Mammary epithelial cell (primary cell): ENCODE data around the gene SNX18.

Source experiments
- EZH2 ChIP-seq: IDR thresholded peaks from 2 replicates; pipeline ENCODE4 v1.6.1; 2012; ENCODE audit warnings: low read length, inconsistent platforms, borderline replicate concordance
- TF ChIP-seq, protein P1 (sequence below), 2 donors: IDR thresholded peaks in 1 of 2; conservative IDR thresholded peaks in 1 of 2; 2 replicates each; pipeline ENCODE4 v1.5.1; 2011 to 2012; ENCODE audit warnings: inconsistent platforms in 2 of 2, low read length in 2 of 2, mild to moderate bottlenecking in 2 of 2, control low read depth in 1 of 2, low read depth in 1 of 2; ENCODE audit not compliant: insufficient read depth in 1 of 2; ENCODE audit errors: extremely low read depth in 1 of 2

DNA sequence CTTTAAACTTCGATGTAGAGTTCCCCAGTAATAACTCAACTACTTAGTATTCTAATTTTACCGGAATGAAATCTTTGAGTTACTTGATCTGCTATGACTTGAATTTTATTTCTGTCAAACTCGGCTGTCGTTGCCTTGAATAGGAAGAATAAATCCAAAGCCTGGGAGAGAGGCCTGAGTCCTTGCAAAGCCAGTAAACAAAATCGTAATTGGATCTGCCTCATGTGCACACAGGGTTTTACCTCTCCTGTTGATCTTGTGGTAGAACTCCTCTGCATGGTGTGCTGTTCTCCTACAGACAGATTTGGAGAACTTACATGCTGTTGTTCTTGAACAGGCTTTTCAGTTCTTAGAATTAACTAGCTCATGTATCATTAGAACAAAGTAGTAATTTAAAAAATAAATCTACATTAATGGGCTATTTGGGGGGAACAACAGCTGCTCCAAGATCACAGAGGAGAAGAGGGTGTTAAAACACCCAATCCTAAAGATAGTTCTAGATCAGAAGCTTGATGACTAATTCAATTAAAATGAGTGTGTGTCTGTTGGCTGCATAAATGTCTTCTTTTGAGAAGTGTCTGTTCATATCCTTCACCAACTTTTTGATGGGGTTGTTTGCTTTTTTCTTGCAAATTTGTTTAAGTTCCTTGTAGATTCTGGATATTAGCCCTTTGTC, 33.2 kb upstream of the SNX18 start:
- TF ChIP-seq, protein P1, sequence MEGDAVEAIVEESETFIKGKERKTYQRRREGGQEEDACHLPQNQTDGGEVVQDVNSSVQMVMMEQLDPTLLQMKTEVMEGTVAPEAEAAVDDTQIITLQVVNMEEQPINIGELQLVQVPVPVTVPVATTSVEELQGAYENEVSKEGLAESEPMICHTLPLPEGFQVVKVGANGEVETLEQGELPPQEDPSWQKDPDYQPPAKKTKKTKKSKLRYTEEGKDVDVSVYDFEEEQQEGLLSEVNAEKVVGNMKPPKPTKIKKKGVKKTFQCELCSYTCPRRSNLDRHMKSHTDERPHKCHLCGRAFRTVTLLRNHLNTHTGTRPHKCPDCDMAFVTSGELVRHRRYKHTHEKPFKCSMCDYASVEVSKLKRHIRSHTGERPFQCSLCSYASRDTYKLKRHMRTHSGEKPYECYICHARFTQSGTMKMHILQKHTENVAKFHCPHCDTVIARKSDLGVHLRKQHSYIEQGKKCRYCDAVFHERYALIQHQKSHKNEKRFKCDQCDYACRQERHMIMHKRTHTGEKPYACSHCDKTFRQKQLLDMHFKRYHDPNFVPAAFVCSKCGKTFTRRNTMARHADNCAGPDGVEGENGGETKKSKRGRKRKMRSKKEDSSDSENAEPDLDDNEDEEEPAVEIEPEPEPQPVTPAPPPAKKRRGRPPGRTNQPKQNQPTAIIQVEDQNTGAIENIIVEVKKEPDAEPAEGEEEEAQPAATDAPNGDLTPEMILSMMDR (conservative IDR thresholded peaks at IDR 0.05 in 1 of 2, IDR thresholded peaks at IDR 0.05 in 1 of 2; ENCODE audit: extremely low read depth in 1 of 2, insufficient read depth in 1 of 2, low read depth in 1 of 2, low read length in 2 of 2), result no peak
- TF ChIP-seq EZH2, result no peak
